Liver (tissue), 9 donors: ENCODE results near the gene SLC17A4. TPM values are rescaled to one million over a fixed set of nuclear protein-coding genes. Genes with fewer than 3 reads are reported as not detected.
"Not testable (repeated sequence)": the region's sequence is repeated elsewhere in the genome, so short reads cannot be mapped to it uniquely, and the experiment has no call there.

Source experiments
- DNase-seq: peaks from one replicate; pipeline ENCODE4 v3.0.0-alpha.2; 2017; ENCODE audit warnings: low spot score
- H3K27ac ChIP-seq, 2 donors: one replicate each; pipeline ENCODE4 v1.7.0; 2013; ENCODE audit warnings: inconsistent platforms in 2 of 2, low read length in 2 of 2, control low read depth in 1 of 2, low read depth in 1 of 2, mild to moderate bottlenecking in 1 of 2
- H3K27me3 ChIP-seq, 4 donors: one replicate each; pipeline versions ENCODE4 v1.6.1 to v1.7.0; 2013; ENCODE audit warnings: low read length in 3 of 4, inconsistent platforms in 1 of 4, mild to moderate bottlenecking in 1 of 4, moderate library complexity in 1 of 4; ENCODE audit not compliant: control insufficient read depth in 4 of 4, insufficient read depth in 4 of 4
- H3K36me3 ChIP-seq, 4 donors: one replicate each; pipeline versions ENCODE4 v1.6.1 to v1.7.0; 2013; ENCODE audit warnings: low read length in 3 of 4, mild to moderate bottlenecking in 3 of 4, low read depth in 1 of 4, moderate library complexity in 1 of 4; ENCODE audit not compliant: control insufficient read depth in 4 of 4, insufficient read depth in 3 of 4
- H3K4me1 ChIP-seq, 4 donors: one replicate each; pipeline versions ENCODE4 v1.6.1 to v1.7.0; 2013; ENCODE audit warnings: low read length in 3 of 4, mild to moderate bottlenecking in 3 of 4, moderate library complexity in 1 of 4; ENCODE audit not compliant: control insufficient read depth in 4 of 4, insufficient read depth in 4 of 4
- H3K4me3 ChIP-seq, 3 donors: one replicate each; pipeline versions ENCODE4 v1.6.1 to v1.7.0; 2013; ENCODE audit warnings: low read length in 3 of 3, control low read depth in 1 of 3, low read depth in 1 of 3, mild to moderate bottlenecking in 1 of 3
- H3K9ac ChIP-seq, 2 donors: one replicate each; pipeline ENCODE4 v1.7.0; 2013; ENCODE audit warnings: low read length in 2 of 2, mild to moderate bottlenecking in 2 of 2, moderate library complexity in 2 of 2, control low read depth in 1 of 2, low read depth in 1 of 2
- H3K9me3 ChIP-seq, 4 donors: one replicate each; pipeline versions ENCODE4 v1.6.1 to v1.7.0; 2013; ENCODE audit warnings: low read length in 3 of 4; ENCODE audit not compliant: control insufficient read depth in 4 of 4
- EGR1 ChIP-seq, 2 donors: IDR thresholded peaks; 2 replicates each; pipeline ENCODE4 v1.6.1; 2016 to 2018; ENCODE audit warnings: antibody characterized with exemption in 2 of 2, low read depth in 2 of 2
- FOXA1 ChIP-seq: IDR thresholded peaks from 2 replicates; pipeline ENCODE4 v1.6.1; 2016; ENCODE audit warnings: antibody characterized with exemption
- HNF4A ChIP-seq, 2 donors: conservative IDR thresholded peaks; 2 replicates each; pipeline ENCODE4 v1.6.1; 2016; ENCODE audit warnings: antibody characterized with exemption in 2 of 2, mild to moderate bottlenecking in 2 of 2
- HNF4G ChIP-seq: IDR thresholded peaks from 2 replicates; pipeline ENCODE4 v1.6.1; 2016; ENCODE audit warnings: antibody characterized with exemption
- JUND ChIP-seq, 2 donors: IDR thresholded peaks; 2 replicates each; pipeline ENCODE4 v1.6.1; 2016; ENCODE audit warnings: antibody characterized with exemption in 2 of 2
- MAX ChIP-seq: IDR thresholded peaks from 2 replicates; pipeline ENCODE4 v1.6.1; 2016; ENCODE audit warnings: antibody characterized with exemption
- NR2F2 ChIP-seq: IDR thresholded peaks from 2 replicates; pipeline ENCODE4 v1.6.1; 2016; ENCODE audit warnings: antibody characterized with exemption
- RAD21 ChIP-seq, 2 donors: IDR thresholded peaks; 2 replicates each; pipeline ENCODE4 v1.6.1; 2016; ENCODE audit warnings: antibody characterized with exemption in 2 of 2, mild to moderate bottlenecking in 2 of 2
- REST ChIP-seq: IDR thresholded peaks from 2 replicates; pipeline ENCODE4 v1.6.1; 2016; ENCODE audit warnings: antibody characterized with exemption, mild to moderate bottlenecking
- RXRA ChIP-seq, 2 donors: IDR thresholded peaks; 2 replicates each; pipeline ENCODE4 v1.6.1; 2017 to 2018; ENCODE audit warnings: antibody characterized with exemption in 2 of 2, mild to moderate bottlenecking in 1 of 2
- WGBS: extraction: QIAGEN DNeasy Blood & Tissue Kit; methylation state at CpG from one replicate; pipeline ENCODE4 v1.1.7; 2013; 5-methylcytosine and 5-hydroxymethylcytosine counted together
- polyA plus RNA-seq, 2 donors: library from polyadenylated mRNA; stranded (reverse) in 1 of 2; unstranded in 1 of 2; fragments of 200-250 nt in 1 of 2; fragments of >200 nt in 1 of 2; fragmentation: Nextera tagmentation in 1 of 2; extraction: Ambion mirVana in 1 of 2; gene quantifications; one replicate each; pipeline versions ENCODE4 v1.2.1 to v1.2.3, GENCODE V29; 2013 to 2015
- total RNA-seq, 2 donors: library from RNA; depleted of rRNA; stranded (reverse); fragments of >200 nt; gene quantifications; one replicate each; pipeline ENCODE4 v1.2.3, GENCODE V29; 2014
- donor health status: healthy.
- donor health status: healthy.
- donor health status: healthy.
- donor health status: healthy.
- donor health status: healthy.

Gene SLC17A4
- total and polyA plus RNA-seq, 4 donors = 4.4 to 27.3 (median 8.4) TPM

GRCh38 chr6:25747477-25747876, 7.1 kb upstream of the SLC17A4 start:
- Histone ChIP-seq H3K4me3 (no peak overlapping the region), H3K9me3 (no peaks in the 10 kb centered on the region), H3K9ac (no peak overlapping the region), H3K27me3 (no peaks in the 10 kb centered on the region), H3K27ac (no peak overlapping the region), H3K4me1 (peaks cover 5 to 29% (median 9%) of the 10 kb centered on the region in 4 donors), H3K36me3 (no peaks in the 10 kb centered on the region)
- no peak for TF ChIP-seq RXRA (IDR thresholded peaks at IDR 0.05)
- no peak for TF ChIP-seq HNF4G
- TF ChIP-seq NR2F2 = no peak
- no peak for TF ChIP-seq MAX
- no peak for TF ChIP-seq RAD21 (IDR thresholded peaks at IDR 0.05)
- WGBS = 82% methylated on average over 2 of the region's 2 CpGs
- DNase-seq = no peak

GRCh38 chr6:25748049-25748448, 6.5 kb upstream of the SLC17A4 start:
- no peak overlapping the region for H3K4me3 ChIP-seq
- no peak overlapping the region for H3K27ac ChIP-seq
- TF ChIP-seq FOXA1 (no peak), JUND (IDR thresholded peaks at IDR 0.05) (peak in 1 of 2 donors; percentile 18), HNF4G (no peak), MAX (no peak), EGR1 (IDR thresholded peaks at IDR 0.05; ENCODE audit: low read depth in 2 of 2) (no peak), RAD21 (IDR thresholded peaks at IDR 0.05) (no peak), RXRA (IDR thresholded peaks at IDR 0.05) (peak; percentile 45 to 71), NR2F2 (no peak), HNF4A (conservative IDR thresholded peaks at IDR 0.05) (no peak), REST (no peak)
- no peaks in the 10 kb centered on the region for H3K27me3 ChIP-seq
- no peak overlapping the region for H3K9ac ChIP-seq
- H3K36me3 ChIP-seq = no peaks in the 10 kb centered on the region
- H3K4me1 ChIP-seq = peaks cover 3 to 27% (median 10%) of the 10 kb centered on the region in 4 donors
- no peak for DNase-seq
- H3K9me3 ChIP-seq = no peaks in the 10 kb centered on the region

- not testable (repeated sequence) for H3K27me3 ChIP-seq, H3K9me3 ChIP-seq, H3K4me3 ChIP-seq, H3K36me3 ChIP-seq, H3K9ac ChIP-seq, H3K27ac ChIP-seq, DNase-seq
- 52% methylated on average over 17 of the region's 17 CpGs for WGBS
- peaks cover 3 to 32% (median 12%) of the 10 kb centered on the region in 4 donors for H3K4me1 ChIP-seq
Measured at GRCh38 chr6:25748601-25749517, 5.7 kb upstream of the SLC17A4 start.
